GM12864 (cell line): ENCODE results near the gene BOD1L1.

Experiments used
- DNase-seq: peaks from one replicate; pipeline ENCODE4 v3.0.0-alpha.2; 2011; ENCODE audit warnings: low read depth
- H3K4me3 ChIP-seq: 2 replicates; pipeline ENCODE4 v1.5.1; 2011; ENCODE audit warnings: mild to moderate bottlenecking, low read depth, low read length, control low read depth
- TF ChIP-seq, protein P1 (sequence below): IDR thresholded peaks from 2 replicates; pipeline ENCODE4 v1.5.1; 2011; ENCODE audit warnings: low read depth, mild to moderate bottlenecking, moderate library complexity, low read length, control low read depth, inconsistent platforms; ENCODE audit errors: missing control alignments

The BOD1L1 gene

DNA sequence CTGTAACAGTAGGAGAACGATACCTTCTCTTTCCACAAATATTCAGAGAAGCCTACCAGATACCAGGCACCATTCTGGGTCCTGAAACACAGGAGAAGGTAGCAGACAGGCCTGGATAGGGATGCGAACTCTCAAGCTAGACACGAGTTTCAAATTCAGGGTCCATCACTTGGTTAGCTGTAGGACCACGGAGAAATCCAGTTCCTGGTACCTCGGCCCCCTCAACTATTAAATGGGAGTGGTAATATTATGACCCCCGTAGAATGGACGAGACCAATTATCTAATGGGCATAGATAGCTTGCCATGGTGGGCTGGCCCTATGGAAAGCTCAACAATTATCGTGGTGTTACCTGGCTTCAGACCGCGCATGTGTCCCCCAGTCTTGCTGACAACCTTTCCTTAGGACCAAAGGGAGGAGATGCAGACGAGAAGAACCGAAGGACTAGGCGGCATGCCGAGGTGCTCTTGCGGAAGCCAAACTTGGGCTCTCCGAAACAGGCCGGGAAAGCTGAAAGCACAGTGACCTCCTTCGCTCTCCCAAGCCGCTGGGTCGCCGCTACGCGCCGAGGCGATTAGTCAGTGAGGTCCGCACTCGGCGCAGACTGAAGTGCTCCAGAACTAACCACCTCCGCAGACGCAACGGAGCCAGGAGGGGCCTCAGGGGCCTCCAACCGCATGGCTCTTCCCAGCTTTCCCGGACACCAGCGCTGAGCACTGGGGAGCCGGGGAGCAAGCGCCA lies 102.9 kb downstream of the BOD1L1 start:
- TF ChIP-seq, protein P1, sequence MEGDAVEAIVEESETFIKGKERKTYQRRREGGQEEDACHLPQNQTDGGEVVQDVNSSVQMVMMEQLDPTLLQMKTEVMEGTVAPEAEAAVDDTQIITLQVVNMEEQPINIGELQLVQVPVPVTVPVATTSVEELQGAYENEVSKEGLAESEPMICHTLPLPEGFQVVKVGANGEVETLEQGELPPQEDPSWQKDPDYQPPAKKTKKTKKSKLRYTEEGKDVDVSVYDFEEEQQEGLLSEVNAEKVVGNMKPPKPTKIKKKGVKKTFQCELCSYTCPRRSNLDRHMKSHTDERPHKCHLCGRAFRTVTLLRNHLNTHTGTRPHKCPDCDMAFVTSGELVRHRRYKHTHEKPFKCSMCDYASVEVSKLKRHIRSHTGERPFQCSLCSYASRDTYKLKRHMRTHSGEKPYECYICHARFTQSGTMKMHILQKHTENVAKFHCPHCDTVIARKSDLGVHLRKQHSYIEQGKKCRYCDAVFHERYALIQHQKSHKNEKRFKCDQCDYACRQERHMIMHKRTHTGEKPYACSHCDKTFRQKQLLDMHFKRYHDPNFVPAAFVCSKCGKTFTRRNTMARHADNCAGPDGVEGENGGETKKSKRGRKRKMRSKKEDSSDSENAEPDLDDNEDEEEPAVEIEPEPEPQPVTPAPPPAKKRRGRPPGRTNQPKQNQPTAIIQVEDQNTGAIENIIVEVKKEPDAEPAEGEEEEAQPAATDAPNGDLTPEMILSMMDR, result no peak
- H3K4me3 ChIP-seq, result no peak overlapping the region
- DNase-seq, result no peak

DNA sequence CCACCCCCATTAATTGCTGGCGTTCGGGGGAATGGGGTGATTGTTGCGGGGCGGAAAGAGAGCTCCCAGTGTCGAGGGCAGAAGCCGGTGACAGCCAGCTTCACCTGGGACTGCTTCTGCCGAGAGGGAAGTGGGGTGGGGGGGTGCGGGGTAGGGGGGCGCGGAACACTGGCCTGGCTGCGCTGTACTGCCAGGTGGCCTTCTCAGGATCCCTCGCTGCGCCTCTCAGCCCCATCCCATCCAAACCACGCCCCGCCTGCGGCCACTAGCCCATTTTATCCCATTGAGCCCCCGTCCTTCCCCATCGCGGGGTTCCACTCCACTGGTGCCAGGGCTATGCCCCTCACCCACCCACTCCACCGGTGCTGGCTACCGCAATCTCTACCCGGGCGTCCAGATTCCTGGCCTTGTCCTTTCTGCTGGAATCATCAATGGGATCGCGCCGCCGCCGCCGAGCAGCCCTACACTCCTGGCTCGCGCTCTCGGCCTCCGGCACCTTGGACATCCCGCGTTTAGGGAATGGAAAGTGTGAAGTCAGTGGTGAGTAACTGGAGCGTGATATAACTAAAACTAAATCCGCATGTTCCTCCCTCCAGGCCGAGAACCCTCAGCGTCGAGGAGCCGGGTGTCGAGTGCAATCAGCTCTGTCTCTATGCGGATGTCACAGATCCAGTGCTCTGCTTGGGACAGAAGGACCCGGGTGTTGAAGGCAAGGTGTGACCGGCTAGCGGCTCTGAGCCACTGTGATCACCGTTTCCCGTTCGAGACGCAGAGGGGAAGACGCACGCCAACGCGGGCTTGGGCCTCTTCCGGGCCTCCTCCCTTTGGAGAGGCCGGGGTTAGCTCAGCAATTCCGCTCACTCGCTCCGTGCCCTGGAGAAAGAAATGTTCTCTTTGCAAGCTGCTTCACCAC lies 103.7 kb downstream of the BOD1L1 start:
- no peak for DNase-seq
- no peak overlapping the region for H3K4me3 ChIP-seq
- TF ChIP-seq, protein P1, result no peak

DNA sequence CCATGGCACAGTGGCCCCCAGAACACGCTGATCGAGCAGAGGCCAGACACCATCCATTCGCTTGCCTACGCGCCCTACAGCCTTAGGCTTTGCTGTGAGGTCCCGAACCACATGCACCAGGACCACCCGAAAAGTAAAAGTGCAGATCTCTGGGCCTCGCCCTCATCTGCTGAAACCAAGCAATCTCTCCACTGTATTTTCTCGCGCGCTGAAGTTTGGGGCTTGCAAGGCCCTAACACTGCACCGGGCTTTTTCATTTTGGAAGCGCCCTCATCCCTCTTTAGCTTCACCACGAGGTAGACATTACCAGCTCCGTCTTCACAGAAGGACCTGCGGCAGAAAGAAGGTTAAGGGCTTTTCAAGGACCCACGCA lies 104.4 kb downstream of the BOD1L1 start:
- H3K4me3 ChIP-seq, result no peak overlapping the region
- TF ChIP-seq, protein P1, result no peak

DNA sequence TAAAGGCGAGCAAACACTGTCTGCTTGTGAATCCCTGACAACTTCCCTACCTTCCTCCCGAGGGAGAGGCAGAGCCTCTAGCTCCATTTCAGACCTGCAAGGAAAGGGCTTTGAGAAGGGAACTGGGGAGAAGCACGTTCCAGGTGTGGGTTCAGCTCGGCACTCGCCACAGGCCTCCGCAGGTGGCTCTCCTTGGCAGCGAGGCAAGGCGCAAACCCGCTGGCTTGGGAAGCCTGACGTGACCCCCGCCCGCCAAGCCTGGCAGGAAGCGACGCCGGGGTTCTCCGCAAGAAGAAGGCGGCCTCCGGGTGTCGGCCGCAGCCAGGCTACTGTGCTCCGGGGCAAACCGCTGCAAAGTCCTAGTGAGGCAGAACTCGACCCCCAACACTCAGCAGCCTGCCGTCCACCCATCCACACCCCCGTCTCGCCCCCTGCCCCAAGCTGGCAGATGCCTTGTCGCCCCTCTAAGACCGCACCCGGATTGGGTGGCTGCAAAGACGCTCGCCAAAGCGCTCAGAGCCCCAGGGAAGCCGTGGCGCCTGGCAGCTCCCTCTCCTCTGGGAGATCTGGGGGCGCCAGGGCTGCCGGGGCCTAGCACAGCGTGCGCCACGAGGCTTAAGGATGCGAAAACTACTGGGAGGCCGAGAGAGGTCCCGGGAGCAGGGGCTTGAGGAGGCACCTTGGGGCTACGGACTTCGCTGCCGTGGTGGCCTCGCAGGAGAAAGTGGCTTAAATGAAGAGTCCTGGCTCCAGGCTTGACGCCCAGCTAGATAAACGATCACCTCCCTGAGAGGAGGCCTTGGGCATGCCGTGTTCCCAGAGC lies 105.0 kb downstream of the BOD1L1 start:
- no peak for DNase-seq
- H3K4me3 ChIP-seq, result no peak overlapping the region
- TF ChIP-seq, protein P1, result no peak

More for the DNA sequence above, 104.4 kb downstream of the BOD1L1 start:
- no peak for DNase-seq

DNA sequence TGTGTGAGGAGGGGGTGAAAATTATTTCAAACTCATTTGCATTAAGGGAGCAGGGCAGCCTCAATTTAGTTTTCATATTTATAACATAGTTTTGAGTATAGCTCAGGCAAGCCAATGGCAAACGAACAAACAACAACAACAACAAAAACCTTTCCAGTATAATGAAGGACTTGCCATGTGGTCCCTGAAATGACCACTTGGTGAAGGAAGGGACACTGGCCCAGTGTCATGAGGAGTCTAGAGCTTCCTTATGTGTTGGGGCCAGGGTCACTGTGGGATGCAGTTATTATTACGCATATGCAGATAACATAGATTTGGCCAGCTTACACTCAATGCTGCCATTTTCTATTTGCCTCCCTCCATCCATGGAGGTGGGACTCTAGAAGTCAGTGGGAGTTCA lies 106.5 kb downstream of the BOD1L1 start:
- H3K4me3 ChIP-seq, result no peak overlapping the region
- DNase-seq, result no peak
- TF ChIP-seq, protein P1, result no peak
